Keratinocyte (primary cell): ENCODE data around the gene XYLT2.

Experiments
- EZH2 ChIP-seq: IDR thresholded peaks from one replicate; pipeline ENCODE4 v1.6.1; 2012; ENCODE audit warnings: inconsistent platforms, mild to moderate bottlenecking, low read length, moderate library complexity
- TF ChIP-seq, protein P1 (sequence below), 3 experiments: IDR thresholded peaks in 1 of 3; conservative IDR thresholded peaks in 1 of 3; optimal IDR thresholded peaks in 1 of 3; 2 replicates in 2 of 3; 3 replicates in 1 of 3; pipeline versions ENCODE3 to v1.5.1; 2011; ENCODE audit warnings: low read length in 3 of 3, mild to moderate bottlenecking in 3 of 3, moderate library complexity in 2 of 3, control low read depth in 1 of 3, inconsistent platforms in 1 of 3; ENCODE audit not compliant: insufficient read depth in 2 of 3; ENCODE audit errors: extremely low read depth in 1 of 3

GRCh38 chr17:50356418-50356817 lies 10.5 kb downstream of the XYLT2 start:
- TF ChIP-seq, protein P1, sequence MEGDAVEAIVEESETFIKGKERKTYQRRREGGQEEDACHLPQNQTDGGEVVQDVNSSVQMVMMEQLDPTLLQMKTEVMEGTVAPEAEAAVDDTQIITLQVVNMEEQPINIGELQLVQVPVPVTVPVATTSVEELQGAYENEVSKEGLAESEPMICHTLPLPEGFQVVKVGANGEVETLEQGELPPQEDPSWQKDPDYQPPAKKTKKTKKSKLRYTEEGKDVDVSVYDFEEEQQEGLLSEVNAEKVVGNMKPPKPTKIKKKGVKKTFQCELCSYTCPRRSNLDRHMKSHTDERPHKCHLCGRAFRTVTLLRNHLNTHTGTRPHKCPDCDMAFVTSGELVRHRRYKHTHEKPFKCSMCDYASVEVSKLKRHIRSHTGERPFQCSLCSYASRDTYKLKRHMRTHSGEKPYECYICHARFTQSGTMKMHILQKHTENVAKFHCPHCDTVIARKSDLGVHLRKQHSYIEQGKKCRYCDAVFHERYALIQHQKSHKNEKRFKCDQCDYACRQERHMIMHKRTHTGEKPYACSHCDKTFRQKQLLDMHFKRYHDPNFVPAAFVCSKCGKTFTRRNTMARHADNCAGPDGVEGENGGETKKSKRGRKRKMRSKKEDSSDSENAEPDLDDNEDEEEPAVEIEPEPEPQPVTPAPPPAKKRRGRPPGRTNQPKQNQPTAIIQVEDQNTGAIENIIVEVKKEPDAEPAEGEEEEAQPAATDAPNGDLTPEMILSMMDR (optimal IDR thresholded peaks at IDR 0.05 in 1 of 3, IDR thresholded peaks at IDR 0.05 in 1 of 3, conservative IDR thresholded peaks at IDR 0.05 in 1 of 3; ENCODE audit: extremely low read depth in 1 of 3, insufficient read depth in 2 of 3, low read length in 3 of 3), result no peak
- TF ChIP-seq EZH2, result no peak
